Measurements from ENCODE around the gene MAPK7. TPM values are rescaled to one million over a fixed set of nuclear protein-coding genes. Genes with fewer than 3 reads are reported as not detected.

Gene MAPK7
- polyA plus RNA-seq, 2 of the 4 experiments (the other 2 are of a cell fraction), result 7.2 to 25.8 TPM

DNA sequence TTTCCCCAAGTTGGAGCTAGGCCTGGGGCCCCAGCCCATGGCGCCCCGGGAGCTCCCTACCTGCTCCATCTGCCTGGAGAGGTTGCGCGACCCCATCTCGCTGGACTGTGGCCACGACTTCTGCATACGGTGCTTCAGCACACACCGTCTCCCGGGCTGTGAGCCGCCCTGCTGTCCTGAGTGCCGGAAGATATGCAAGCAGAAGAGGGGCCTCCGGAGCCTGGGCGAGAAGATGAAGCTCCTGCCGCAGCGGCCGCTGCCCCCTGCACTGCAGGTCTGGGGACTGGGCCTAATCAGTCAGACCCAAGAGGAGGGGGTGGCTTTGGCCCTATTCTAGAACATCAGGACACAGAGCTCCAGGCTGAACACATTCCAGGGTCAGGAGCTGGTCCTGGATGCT, 34.2 kb downstream of the MAPK7 start:
- FAIRE-seq (no peak), DNase-seq (ENCODE audit: low read depth in 1 of 2, low spot score in 1 of 2) (no peak), ATAC-seq (no peak)
- no peak overlapping the region for H3K4me3 ChIP-seq
- WGBS (ENCODE audit: missing lambda C conversion rate), result 92% methylated on average over 16 of the region's 16 CpGs
- no peaks in the 10 kb centered on the region for H3K9me3 ChIP-seq
- ChIA-PET CTCF (interaction anchor here (1.1 to 9.1 kb wide), 4 partner anchors 11 to 62 kb away, joined by 3 to 58 read pairs (median 20); partner anchors contain the start of gene B9D1), POLR2A (no interaction called here)
- no peak overlapping the region for H3K4me2 ChIP-seq
- no peak overlapping the region for H3K27ac ChIP-seq
- H3K4me1 ChIP-seq, result no peaks in the 10 kb centered on the region
- no peak for TF ChIP-seq HMGXB4 (CRISPR knock-in tag; IDR thresholded peaks at IDR 0.05; ENCODE audit: borderline replicate concordance)
- TF ChIP-seq KDM5A (IDR thresholded peaks at IDR 0.05), result no peak

- H3K4me3 ChIP-seq, result no peak overlapping the region
- FAIRE-seq, result no peak
- no peak overlapping the region for H3K27ac ChIP-seq
- CTCF ChIA-PET, result interaction anchor here (1.0 to 9.1 kb wide), 4 partner anchors 34 to 354 kb away, joined by 3 to 58 read pairs (median 19); partner anchors contain the start of gene B9D1
- TF ChIP-seq, protein P1, sequence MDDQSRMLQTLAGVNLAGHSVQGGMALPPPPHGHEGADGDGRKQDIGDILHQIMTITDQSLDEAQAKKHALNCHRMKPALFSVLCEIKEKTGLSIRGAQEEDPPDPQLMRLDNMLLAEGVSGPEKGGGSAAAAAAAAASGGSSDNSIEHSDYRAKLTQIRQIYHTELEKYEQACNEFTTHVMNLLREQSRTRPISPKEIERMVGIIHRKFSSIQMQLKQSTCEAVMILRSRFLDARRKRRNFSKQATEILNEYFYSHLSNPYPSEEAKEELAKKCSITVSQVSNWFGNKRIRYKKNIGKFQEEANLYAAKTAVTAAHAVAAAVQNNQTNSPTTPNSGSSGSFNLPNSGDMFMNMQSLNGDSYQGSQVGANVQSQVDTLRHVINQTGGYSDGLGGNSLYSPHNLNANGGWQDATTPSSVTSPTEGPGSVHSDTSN (IDR thresholded peaks at IDR 0.05), result no peak
- no peak for TF ChIP-seq ZNF302 (CRISPR knock-in tag; IDR thresholded peaks at IDR 0.05)
- H3K4me1 ChIP-seq, result no peaks in the 10 kb centered on the region
- no peak for DNase-seq (ENCODE audit: low read depth in 1 of 2, low spot score in 1 of 2)
- no peaks in the 10 kb centered on the region for H3K9me3 ChIP-seq
- no peak overlapping the region for H3K4me2 ChIP-seq
- ATAC-seq, result no peak
- POLR2A ChIA-PET, result no interaction called here
- WGBS (ENCODE audit: missing lambda C conversion rate), result 78% methylated on average over 8 of the region's 12 CpGs
These were observed 34.7 kb downstream of the MAPK7 start for GRCh38 chr17:19412984-19413383.

DNA sequence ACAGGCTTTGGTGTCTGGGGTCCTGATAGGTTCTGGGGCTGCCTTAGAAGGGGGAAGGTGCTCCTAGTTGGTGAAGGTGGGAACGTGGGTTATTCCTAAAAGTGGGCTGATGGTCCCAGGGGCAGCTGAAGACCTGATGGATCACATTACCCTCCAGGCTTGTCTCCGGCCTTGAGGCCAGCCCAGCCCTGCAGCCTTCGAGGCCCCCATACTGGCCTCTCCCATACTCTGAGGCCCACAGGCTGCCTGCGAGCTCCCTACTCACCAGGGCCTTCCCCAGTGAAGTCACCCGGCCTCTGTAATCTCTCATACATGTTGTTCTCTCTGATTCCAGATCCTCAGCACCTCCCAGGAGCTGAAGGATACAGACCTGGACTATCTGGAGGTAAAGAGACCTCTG, 35.5 kb downstream of the MAPK7 start:
- no peak for FAIRE-seq
- Histone ChIP-seq H3K9me3 (no peaks in the 10 kb centered on the region), H3K4me1 (peaks cover 6% of the 10 kb centered on the region), H3K27ac (no peak overlapping the region), H3K4me3 (no peak overlapping the region), H3K4me2 (no peak overlapping the region)
- no peak for TF ChIP-seq CHD2 (IDR thresholded peaks at IDR 0.05; ENCODE audit: low read length, partially characterized antibody)
- no peak for TF ChIP-seq RFX5 (IDR thresholded peaks at IDR 0.05)
- TF ChIP-seq CBX2 (IDR thresholded peaks at IDR 0.05; ENCODE audit: borderline replicate concordance, low read depth), result no peak
- no peak for TF ChIP-seq BHLHE40 (IDR thresholded peaks at IDR 0.05; ENCODE audit: low read depth, low read length)
- no peak for TF ChIP-seq HMGXB4 (CRISPR knock-in tag; IDR thresholded peaks at IDR 0.05; ENCODE audit: borderline replicate concordance)
- no peak for TF ChIP-seq CBX8 (IDR thresholded peaks at IDR 0.05)
- TF ChIP-seq EHMT2 (IDR thresholded peaks at IDR 0.05; ENCODE audit: low read depth), result no peak
- no peak for TF ChIP-seq ELK1 (IDR thresholded peaks at IDR 0.05; ENCODE audit: low read depth, low read length)
- no peak for TF ChIP-seq POLR2AphosphoS2 (conservative IDR thresholded peaks at IDR 0.05; ENCODE audit: low read length)
- no peak for TF ChIP-seq SREBF2 (IDR thresholded peaks at IDR 0.05)
- TF ChIP-seq PHF8 (IDR thresholded peaks at IDR 0.05; ENCODE audit: borderline replicate concordance, low read depth), result no peak
- TF ChIP-seq GATA3 (IDR thresholded peaks at IDR 0.05; ENCODE audit: borderline replicate concordance), result no peak
- TF ChIP-seq, protein P2, sequence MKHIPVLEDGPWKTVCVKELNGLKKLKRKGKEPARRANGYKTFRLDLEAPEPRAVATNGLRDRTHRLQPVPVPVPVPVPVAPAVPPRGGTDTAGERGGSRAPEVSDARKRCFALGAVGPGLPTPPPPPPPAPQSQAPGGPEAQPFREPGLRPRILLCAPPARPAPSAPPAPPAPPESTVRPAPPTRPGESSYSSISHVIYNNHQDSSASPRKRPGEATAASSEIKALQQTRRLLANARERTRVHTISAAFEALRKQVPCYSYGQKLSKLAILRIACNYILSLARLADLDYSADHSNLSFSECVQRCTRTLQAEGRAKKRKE (CRISPR knock-in tag; IDR thresholded peaks at IDR 0.05; ENCODE audit: low read depth), result no peak
- no peak for TF ChIP-seq FOSB (CRISPR knock-in tag; IDR thresholded peaks at IDR 0.05)
- no peak for TF ChIP-seq ZFP36 (IDR thresholded peaks at IDR 0.05; ENCODE audit: borderline replicate concordance, partially characterized antibody)
- TF ChIP-seq MAX (IDR thresholded peaks at IDR 0.05), result no peak
- no peak for TF ChIP-seq NPAS2 (CRISPR knock-in tag; IDR thresholded peaks at IDR 0.05; ENCODE audit: borderline replicate concordance)
- no peak for TF ChIP-seq EHF (CRISPR knock-in tag; IDR thresholded peaks at IDR 0.05)
- no peak for TF ChIP-seq ZSCAN20 (CRISPR knock-in tag; IDR thresholded peaks at IDR 0.05)
- no peak for DNase-seq (ENCODE audit: low read depth in 1 of 2, low spot score in 1 of 2)
- ChIA-PET CTCF (interaction anchor here (1.0 to 9.1 kb wide), 4 partner anchors 33 to 353 kb away, joined by 3 to 58 read pairs (median 6); partner anchors contain the start of gene B9D1), POLR2A (no interaction called here)
- WGBS (ENCODE audit: missing lambda C conversion rate), result 62% methylated on average over 5 of the region's 5 CpGs
- ATAC-seq, result no peak
